ENCODE results near the gene ZMIZ2.
A peak's percentile ranks its signal among the peaks of the same experiment; 100 is the strongest.
"Not testable (repeated sequence)": the region's sequence is repeated elsewhere in the genome, so short reads cannot be mapped to it uniquely, and the experiment has no call there.

Gene ZMIZ2

GRCh38 chr7:44748045-44748947 lies at the start of gene ZMIZ2:
Gene ZMIZ2 (plus strand): TSS chr7:44748847. CDS start chr7:44756250, 7,403 bp downstream.
- peak; percentile 91 for DNase-seq

GRCh38 chr7:44699598-44699997 lies 49.0 kb upstream of the ZMIZ2 start:
- DNase-seq, result not testable (repeated sequence)

- DNase-seq, result no peak
Observed at GRCh38 chr7:44700322-44700721, 48.3 kb upstream of the ZMIZ2 start.

- not testable (repeated sequence) for DNase-seq
Observed at GRCh38 chr7:44703391-44703790, 45.3 kb upstream of the ZMIZ2 start.

GRCh38 chr7:44703921-44704320 lies 44.7 kb upstream of the ZMIZ2 start:
- no peak for DNase-seq

- no peak for DNase-seq
Observed at GRCh38 chr7:44705434-44705833, 43.2 kb upstream of the ZMIZ2 start.

GRCh38 chr7:44706788-44707557 lies 41.7 kb upstream of the ZMIZ2 start:
- no peak for DNase-seq

GRCh38 chr7:44707558-44708230 lies 41.0 kb upstream of the ZMIZ2 start:
- DNase-seq, result no peak

GRCh38 chr7:44709011-44709915 lies 39.4 kb upstream of the ZMIZ2 start:
- DNase-seq, result no peak

GRCh38 chr7:44709945-44710596 lies 38.6 kb upstream of the ZMIZ2 start:
- no peak for DNase-seq

GRCh38 chr7:44711528-44711927 lies 37.1 kb upstream of the ZMIZ2 start:
- DNase-seq, result no peak

- DNase-seq, result no peak
Observed at GRCh38 chr7:44712012-44712411, 36.6 kb upstream of the ZMIZ2 start.

- DNase-seq, result no peak
Observed at GRCh38 chr7:44713141-44713540, 35.5 kb upstream of the ZMIZ2 start.

GRCh38 chr7:44713680-44714335 lies 34.8 kb upstream of the ZMIZ2 start:
- DNase-seq, result no peak

- DNase-seq, result no peak
Observed at GRCh38 chr7:44716205-44716604, 32.4 kb upstream of the ZMIZ2 start.

- no peak for DNase-seq
Observed at GRCh38 chr7:44720301-44720700, 28.3 kb upstream of the ZMIZ2 start.

- no peak for DNase-seq
Observed at GRCh38 chr7:44724276-44724675, 24.4 kb upstream of the ZMIZ2 start.

GRCh38 chr7:44726250-44726649 lies 22.4 kb upstream of the ZMIZ2 start:
- not testable (repeated sequence) for DNase-seq

- no peak for DNase-seq
Observed at GRCh38 chr7:44727158-44727936, 21.3 kb upstream of the ZMIZ2 start.

GRCh38 chr7:44727937-44728262 lies 20.7 kb upstream of the ZMIZ2 start:
- no peak for DNase-seq
